ENCODE data around the gene UGT2B17.
"Not testable (repeated sequence)": the region's sequence is repeated elsewhere in the genome, so short reads cannot be mapped to it uniquely, and the experiment has no call there.

Gene UGT2B17

DNA sequence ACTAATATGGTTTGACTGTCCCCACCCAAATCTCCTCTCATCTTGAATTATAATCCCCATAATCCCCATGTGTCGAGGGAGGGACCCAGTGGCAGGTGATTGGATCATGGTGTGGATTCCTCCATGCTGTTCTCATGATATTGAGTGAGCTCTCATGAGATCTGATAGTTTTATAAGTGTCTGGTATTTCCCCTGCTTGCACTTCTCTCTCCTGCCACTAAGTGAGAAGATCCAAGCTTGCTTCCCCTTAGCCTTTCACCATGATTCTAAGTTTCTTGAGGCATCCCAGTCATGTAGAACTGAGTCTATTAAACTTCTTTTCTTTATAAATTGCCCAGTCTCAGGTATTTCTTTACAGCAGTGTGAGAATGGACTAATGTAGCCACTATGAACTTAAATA lies 9.8 kb downstream of the UGT2B17 start:
- not testable (repeated sequence) for H3K9ac ChIP-seq (ENCODE audit: low read length); H3K9me3 ChIP-seq (ENCODE audit: control insufficient read depth, low read depth, low read length); H3K4me3 ChIP-seq (ENCODE audit: low read length); H3K36me3 ChIP-seq (ENCODE audit: control insufficient read depth, low read depth, low read length); H3K4me1 ChIP-seq (ENCODE audit: control insufficient read depth, low read depth, low read length); H3K27me3 ChIP-seq (ENCODE audit: control insufficient read depth, insufficient read depth, low read length); H3K27ac ChIP-seq (ENCODE audit: low read length)

DNA sequence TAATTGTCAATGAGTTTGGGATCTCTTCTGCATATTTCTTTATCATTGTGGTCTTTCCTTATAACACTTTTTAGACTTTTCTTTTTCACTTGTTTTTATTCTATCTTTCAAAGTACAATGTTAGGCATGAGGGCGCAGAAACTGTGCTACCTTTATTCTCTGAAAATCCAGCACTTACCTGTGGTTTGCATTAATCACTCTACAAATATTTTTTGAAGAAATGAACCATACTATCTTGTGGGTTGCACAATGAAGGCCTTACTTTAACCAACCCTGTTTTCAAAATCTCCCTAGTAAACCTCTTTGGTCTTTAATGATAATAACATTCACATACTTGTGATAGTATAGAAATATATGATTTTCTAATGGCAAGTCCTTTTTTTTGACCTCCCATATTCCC lies 11.0 kb downstream of the UGT2B17 start:
- H3K9me3 ChIP-seq (ENCODE audit: control insufficient read depth, low read depth, low read length); H3K4me3 ChIP-seq (ENCODE audit: low read length); H3K27ac ChIP-seq (ENCODE audit: low read length); H3K36me3 ChIP-seq (ENCODE audit: control insufficient read depth, low read depth, low read length); H3K27me3 ChIP-seq (ENCODE audit: control insufficient read depth, insufficient read depth, low read length); H3K4me1 ChIP-seq (ENCODE audit: control insufficient read depth, low read depth, low read length); H3K9ac ChIP-seq (ENCODE audit: low read length): not testable (repeated sequence)

DNA sequence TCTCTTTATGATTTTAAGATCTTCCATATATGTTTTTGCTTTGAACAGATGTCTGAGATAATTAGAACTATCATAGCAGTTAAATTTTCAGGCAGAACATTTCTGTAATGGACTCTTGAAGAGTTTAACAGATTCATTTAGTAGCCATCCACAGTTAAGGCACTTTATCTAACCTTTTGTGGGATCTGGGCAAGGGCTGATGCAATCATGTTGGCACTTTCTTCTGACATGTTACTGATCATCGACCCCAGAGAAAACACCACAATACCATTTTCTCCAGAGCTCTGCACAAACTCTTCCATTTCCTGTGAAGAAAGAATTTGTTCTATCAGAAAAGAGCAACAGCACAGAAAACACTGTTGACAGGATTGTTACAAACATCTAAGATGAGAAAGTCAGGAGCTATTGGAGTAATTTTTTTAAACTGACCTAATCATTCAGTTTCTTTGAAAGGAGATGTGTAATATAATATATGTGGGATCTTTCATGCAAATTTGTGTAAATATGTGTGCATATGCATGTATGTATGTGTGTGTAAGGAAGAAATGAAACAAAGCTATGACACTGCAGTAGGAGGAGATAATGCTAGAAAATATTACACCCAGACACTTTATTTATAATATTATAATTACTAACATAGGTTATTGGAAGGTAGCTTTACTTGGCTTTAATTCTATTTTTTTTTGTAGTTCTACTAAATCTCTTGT lies 15.6 kb downstream of the UGT2B17 start:
- H3K4me3 ChIP-seq (ENCODE audit: low read length); H3K36me3 ChIP-seq (ENCODE audit: control insufficient read depth, low read depth, low read length); H3K27ac ChIP-seq (ENCODE audit: low read length); H3K9ac ChIP-seq (ENCODE audit: low read length); H3K4me1 ChIP-seq (ENCODE audit: control insufficient read depth, low read depth, low read length); H3K9me3 ChIP-seq (ENCODE audit: control insufficient read depth, low read depth, low read length); H3K27me3 ChIP-seq (ENCODE audit: control insufficient read depth, insufficient read depth, low read length): not testable (repeated sequence)

DNA sequence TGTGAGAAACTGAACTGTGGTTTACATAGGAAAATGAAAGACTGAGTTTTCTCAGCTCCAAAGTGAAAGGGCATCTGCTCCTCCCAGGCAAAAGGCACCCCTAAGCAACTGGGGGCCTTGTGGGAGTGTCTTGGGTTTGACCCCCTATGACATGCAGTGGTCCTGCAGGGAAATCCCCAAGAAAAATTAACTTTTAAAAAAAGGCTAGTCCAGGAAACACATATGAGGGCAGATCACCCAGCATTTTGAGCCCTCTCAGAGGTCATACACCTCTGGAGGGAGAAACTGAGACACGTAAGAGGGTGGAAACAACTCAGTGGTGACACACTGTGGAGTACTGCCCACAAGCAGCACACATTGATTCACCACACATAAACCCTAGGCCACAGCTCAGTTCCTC lies 22.3 kb downstream of the UGT2B17 start:
- H3K27ac ChIP-seq (ENCODE audit: low read length); H3K27me3 ChIP-seq (ENCODE audit: control insufficient read depth, insufficient read depth, low read length); H3K9ac ChIP-seq (ENCODE audit: low read length); H3K4me3 ChIP-seq (ENCODE audit: low read length); H3K4me1 ChIP-seq (ENCODE audit: control insufficient read depth, low read depth, low read length); H3K9me3 ChIP-seq (ENCODE audit: control insufficient read depth, low read depth, low read length); H3K36me3 ChIP-seq (ENCODE audit: control insufficient read depth, low read depth, low read length): not testable (repeated sequence)

DNA sequence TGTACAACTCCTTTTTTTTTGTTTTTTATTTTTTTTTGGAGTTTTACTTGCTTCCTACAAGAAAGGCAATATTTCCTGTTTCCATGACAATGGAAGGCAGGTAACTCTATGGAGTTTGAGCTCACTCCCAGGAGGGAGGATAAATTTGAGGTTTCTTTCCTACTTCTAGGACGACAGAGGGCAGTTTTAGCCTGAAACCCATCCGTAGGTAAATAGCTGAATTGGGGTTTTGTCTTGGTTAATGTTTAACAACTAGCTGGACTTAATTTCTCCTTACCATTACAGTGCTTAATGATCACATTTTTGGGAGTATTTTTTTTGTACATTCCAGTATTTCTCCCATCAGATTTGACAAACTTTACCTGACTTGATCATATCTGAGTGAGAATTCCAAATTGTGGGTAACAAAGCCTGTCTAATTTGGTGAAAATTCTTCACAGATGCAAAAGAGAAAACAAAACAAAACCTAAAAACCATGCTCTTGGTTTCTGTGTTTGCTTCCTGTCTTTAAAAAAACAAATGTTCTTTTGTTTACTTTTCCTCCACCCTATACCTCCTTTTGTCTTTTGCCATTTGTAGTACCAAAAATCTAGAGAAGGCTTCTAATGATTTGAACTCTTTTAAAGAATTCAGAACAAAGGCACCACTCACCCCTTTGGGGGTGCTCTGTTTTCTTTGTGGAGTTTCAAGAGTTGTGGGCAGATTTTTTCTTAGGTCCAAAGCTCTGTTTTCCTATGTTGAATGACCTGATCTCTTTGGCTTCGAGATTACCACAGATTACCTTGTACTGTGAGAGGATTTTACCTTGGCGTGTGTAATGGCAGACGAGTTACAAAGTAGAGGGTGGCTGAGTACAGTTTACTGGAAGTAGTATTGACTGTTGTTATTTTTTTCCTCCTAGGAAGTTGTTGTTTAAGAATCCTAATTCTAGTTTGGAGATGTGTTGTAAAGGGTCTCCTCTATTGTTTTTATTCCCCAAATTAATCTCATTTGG lies 23.0 kb downstream of the UGT2B17 start:
- H3K9ac ChIP-seq (ENCODE audit: low read length); H3K4me1 ChIP-seq (ENCODE audit: control insufficient read depth, low read depth, low read length); H3K27ac ChIP-seq (ENCODE audit: low read length); H3K4me3 ChIP-seq (ENCODE audit: low read length); H3K36me3 ChIP-seq (ENCODE audit: control insufficient read depth, low read depth, low read length); H3K27me3 ChIP-seq (ENCODE audit: control insufficient read depth, insufficient read depth, low read length); H3K9me3 ChIP-seq (ENCODE audit: control insufficient read depth, low read depth, low read length): not testable (repeated sequence)

DNA sequence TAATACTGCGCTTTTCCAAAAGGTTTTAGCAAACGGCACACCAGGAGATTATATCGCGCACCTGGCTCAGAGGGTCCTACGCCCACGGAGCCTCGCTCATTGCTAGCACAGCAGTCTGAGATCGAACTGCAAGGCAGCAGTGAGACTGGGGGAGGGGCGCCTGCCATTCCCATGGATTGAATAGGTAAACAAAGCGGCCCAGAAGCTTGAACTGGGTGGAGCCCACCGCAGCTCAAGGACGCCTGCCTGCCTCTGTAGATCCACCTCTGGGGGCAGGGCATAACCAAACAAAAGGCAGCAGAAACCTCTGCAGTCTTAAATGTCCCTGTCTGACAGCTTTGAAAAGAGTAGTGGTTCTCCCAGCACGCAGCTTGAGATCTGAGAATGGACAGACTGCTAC lies 33.4 kb downstream of the UGT2B17 start:
- not testable (repeated sequence) for H3K27ac ChIP-seq (ENCODE audit: low read length); H3K9ac ChIP-seq (ENCODE audit: low read length); H3K27me3 ChIP-seq (ENCODE audit: control insufficient read depth, insufficient read depth, low read length); H3K4me3 ChIP-seq (ENCODE audit: low read length); H3K36me3 ChIP-seq (ENCODE audit: control insufficient read depth, low read depth, low read length); H3K9me3 ChIP-seq (ENCODE audit: control insufficient read depth, low read depth, low read length); H3K4me1 ChIP-seq (ENCODE audit: control insufficient read depth, low read depth, low read length)

DNA sequence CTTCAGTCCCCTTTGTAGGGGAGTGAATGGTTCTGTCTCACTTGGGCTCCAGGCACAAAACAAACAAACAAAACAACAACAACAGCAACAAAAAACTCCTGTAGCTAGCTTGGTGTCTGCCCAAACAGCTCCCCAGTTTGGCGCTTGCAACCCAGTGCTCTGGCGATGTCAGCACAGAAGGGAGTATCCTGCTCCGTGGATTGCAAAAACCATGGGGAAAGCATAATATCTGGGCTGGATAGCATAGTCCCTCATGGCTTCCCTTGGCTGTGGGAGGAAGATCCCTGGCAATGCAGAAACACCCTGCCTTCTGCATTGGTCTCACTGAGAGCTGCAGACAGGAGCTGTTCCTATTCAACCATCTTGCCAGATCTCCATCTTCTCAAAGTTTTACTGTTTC lies 39.7 kb downstream of the UGT2B17 start:
- no peaks in the 10 kb centered on the region for H3K9me3 ChIP-seq (ENCODE audit: control insufficient read depth, low read depth, low read length)
- H3K4me1 ChIP-seq (ENCODE audit: control insufficient read depth, low read depth, low read length), result no peaks in the 10 kb centered on the region
- no peak overlapping the region for H3K27ac ChIP-seq (ENCODE audit: low read length)
- H3K9ac ChIP-seq (ENCODE audit: low read length), result no peak overlapping the region
- no peaks in the 10 kb centered on the region for H3K27me3 ChIP-seq (ENCODE audit: control insufficient read depth, insufficient read depth, low read length)
- H3K36me3 ChIP-seq (ENCODE audit: control insufficient read depth, low read depth, low read length), result no peaks in the 10 kb centered on the region
- no peak overlapping the region for H3K4me3 ChIP-seq (ENCODE audit: low read length)

DNA sequence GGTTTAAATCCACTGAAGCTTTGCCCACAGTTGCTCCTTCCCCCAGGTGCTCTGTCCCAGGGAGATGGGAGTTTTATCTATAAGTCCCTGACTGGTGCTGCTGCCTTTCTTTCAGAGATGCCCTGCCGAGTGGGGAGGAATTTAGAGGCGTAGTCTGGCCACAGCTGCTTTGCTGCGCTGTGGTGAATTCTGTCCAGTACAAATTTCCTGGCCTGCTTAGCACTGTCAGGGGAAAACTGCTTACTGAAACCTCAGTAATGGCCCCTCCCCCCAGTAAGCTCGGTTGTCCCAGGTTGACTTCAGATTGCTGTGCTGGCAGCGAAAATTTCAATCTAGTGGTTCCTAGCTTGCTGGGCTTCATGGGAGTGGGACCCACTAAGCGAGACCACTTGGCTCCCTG lies 40.1 kb downstream of the UGT2B17 start:
- Histone ChIP-seq H3K9ac (ENCODE audit: low read length) (no peak overlapping the region), H3K9me3 (ENCODE audit: control insufficient read depth, low read depth, low read length) (no peaks in the 10 kb centered on the region), H3K36me3 (ENCODE audit: control insufficient read depth, low read depth, low read length) (no peaks in the 10 kb centered on the region), H3K4me3 (ENCODE audit: low read length) (no peak overlapping the region), H3K27ac (ENCODE audit: low read length) (no peak overlapping the region), H3K27me3 (ENCODE audit: control insufficient read depth, insufficient read depth, low read length) (no peaks in the 10 kb centered on the region), H3K4me1 (ENCODE audit: control insufficient read depth, low read depth, low read length) (no peaks in the 10 kb centered on the region)

DNA sequence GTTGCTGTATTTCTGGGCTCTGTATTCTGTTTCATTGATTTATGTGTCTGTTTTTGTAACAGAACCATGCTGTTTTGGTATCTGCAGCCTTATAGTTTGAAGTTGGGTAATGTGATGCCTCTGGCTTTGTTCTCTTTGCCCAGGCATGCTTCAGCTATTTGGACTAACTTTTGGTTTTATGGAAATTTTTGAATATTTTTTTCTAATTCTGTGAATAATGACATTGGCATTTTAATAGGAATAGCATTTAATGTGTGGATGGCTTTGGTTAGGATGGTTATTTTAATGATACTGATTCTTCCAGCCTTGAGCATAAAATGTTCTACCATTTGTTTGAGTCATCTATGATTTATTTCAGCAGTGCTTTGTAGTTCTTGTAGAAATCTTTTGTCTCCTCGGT lies 53.9 kb downstream of the UGT2B17 start:
- not testable (repeated sequence) for H3K27me3 ChIP-seq (ENCODE audit: control insufficient read depth, insufficient read depth, low read length); H3K36me3 ChIP-seq (ENCODE audit: control insufficient read depth, low read depth, low read length); H3K4me1 ChIP-seq (ENCODE audit: control insufficient read depth, low read depth, low read length); H3K4me3 ChIP-seq (ENCODE audit: low read length); H3K27ac ChIP-seq (ENCODE audit: low read length); H3K9ac ChIP-seq (ENCODE audit: low read length); H3K9me3 ChIP-seq (ENCODE audit: control insufficient read depth, low read depth, low read length)

DNA sequence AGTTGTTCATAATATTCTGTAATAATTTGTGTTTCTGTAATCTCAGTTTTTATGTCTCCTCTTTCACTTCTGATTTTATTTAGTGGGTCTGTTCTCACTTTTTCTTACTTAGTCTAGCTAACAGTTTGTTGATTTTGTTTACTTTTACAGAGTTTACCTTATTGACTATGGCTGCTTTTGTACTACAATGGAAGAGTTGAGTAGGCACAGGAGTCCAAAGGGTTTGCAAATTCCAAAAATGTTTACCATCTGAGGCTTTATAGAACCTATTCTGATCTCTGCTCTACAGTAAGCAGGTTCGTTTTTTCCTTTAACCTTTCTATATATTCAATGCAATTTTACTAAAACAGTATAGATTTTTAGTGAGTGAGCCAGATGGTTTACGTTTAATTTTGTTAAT lies 55.1 kb downstream of the UGT2B17 start:
- H3K9ac ChIP-seq (ENCODE audit: low read length), result no peak overlapping the region
- H3K9me3 ChIP-seq (ENCODE audit: control insufficient read depth, low read depth, low read length), result no peaks in the 10 kb centered on the region
- no peaks in the 10 kb centered on the region for H3K27me3 ChIP-seq (ENCODE audit: control insufficient read depth, insufficient read depth, low read length)
- no peak overlapping the region for H3K4me3 ChIP-seq (ENCODE audit: low read length)
- H3K4me1 ChIP-seq (ENCODE audit: control insufficient read depth, low read depth, low read length), result no peaks in the 10 kb centered on the region
- no peak overlapping the region for H3K27ac ChIP-seq (ENCODE audit: low read length)
- H3K36me3 ChIP-seq (ENCODE audit: control insufficient read depth, low read depth, low read length), result no peaks in the 10 kb centered on the region

DNA sequence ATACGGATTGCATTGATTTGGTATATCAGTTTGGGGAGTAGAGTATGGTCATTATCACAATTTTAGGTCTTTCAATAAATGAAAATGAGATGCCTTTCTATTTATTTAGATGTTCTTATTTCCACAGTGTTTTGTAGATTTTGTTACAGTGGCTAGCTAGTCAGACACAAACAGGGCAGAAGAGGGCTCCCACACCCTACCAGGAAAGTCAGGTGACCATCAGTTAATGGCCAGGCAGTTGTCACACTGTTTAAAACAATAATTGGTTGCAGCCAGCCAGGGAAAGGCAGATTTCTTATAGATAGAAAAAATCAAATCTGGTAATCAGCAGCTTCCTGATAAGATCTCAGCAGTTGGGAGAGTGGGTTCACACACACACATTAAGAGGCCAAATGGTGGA lies 57.2 kb downstream of the UGT2B17 start:
- no peaks in the 10 kb centered on the region for H3K9me3 ChIP-seq (ENCODE audit: control insufficient read depth, low read depth, low read length)
- no peaks in the 10 kb centered on the region for H3K27me3 ChIP-seq (ENCODE audit: control insufficient read depth, insufficient read depth, low read length)
- no peak overlapping the region for H3K27ac ChIP-seq (ENCODE audit: low read length)
- H3K4me3 ChIP-seq (ENCODE audit: low read length), result no peak overlapping the region
- no peaks in the 10 kb centered on the region for H3K36me3 ChIP-seq (ENCODE audit: control insufficient read depth, low read depth, low read length)
- no peak overlapping the region for H3K9ac ChIP-seq (ENCODE audit: low read length)
- no peaks in the 10 kb centered on the region for H3K4me1 ChIP-seq (ENCODE audit: control insufficient read depth, low read depth, low read length)

DNA sequence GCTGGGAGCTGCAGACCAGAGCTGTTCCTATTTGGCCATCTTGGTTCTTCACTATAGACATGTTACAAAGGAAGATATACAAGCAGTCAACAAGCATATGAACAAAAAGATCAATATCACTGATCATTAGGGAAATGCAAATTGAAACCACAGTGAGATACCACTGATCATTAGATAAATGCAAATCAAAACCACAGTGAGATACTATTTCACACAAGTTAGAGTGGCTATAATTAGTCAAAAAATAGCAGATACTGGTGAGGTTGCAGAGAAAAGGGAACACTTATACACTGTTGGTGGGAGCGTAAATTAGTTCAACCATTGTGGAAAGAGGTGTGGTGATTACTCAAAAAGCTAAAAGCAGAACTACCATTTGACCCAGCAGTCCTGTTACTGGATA lies 70.7 kb downstream of the UGT2B17 start:
- not testable (repeated sequence) for H3K9me3 ChIP-seq (ENCODE audit: control insufficient read depth, low read depth, low read length); H3K4me3 ChIP-seq (ENCODE audit: low read length); H3K27me3 ChIP-seq (ENCODE audit: control insufficient read depth, insufficient read depth, low read length); H3K4me1 ChIP-seq (ENCODE audit: control insufficient read depth, low read depth, low read length); H3K9ac ChIP-seq (ENCODE audit: low read length); H3K27ac ChIP-seq (ENCODE audit: low read length); H3K36me3 ChIP-seq (ENCODE audit: control insufficient read depth, low read depth, low read length)
